ENCODE data around the gene KIF16B.

Gene KIF16B

GRCh38 chr20:16392346-16392745 is 180.9 kb downstream of the KIF16B start:
- DNase-seq (ENCODE audit: low read depth) = peak; percentile 51
- H3K4me3 ChIP-seq (ENCODE audit: low read depth, low read length) = no peak overlapping the region
- TF ChIP-seq, protein P1, sequence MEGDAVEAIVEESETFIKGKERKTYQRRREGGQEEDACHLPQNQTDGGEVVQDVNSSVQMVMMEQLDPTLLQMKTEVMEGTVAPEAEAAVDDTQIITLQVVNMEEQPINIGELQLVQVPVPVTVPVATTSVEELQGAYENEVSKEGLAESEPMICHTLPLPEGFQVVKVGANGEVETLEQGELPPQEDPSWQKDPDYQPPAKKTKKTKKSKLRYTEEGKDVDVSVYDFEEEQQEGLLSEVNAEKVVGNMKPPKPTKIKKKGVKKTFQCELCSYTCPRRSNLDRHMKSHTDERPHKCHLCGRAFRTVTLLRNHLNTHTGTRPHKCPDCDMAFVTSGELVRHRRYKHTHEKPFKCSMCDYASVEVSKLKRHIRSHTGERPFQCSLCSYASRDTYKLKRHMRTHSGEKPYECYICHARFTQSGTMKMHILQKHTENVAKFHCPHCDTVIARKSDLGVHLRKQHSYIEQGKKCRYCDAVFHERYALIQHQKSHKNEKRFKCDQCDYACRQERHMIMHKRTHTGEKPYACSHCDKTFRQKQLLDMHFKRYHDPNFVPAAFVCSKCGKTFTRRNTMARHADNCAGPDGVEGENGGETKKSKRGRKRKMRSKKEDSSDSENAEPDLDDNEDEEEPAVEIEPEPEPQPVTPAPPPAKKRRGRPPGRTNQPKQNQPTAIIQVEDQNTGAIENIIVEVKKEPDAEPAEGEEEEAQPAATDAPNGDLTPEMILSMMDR (IDR thresholded peaks at IDR 0.05; ENCODE audit: insufficient read depth, low read depth, low read length, missing control alignments) = no peak

- TF ChIP-seq, protein P1 (IDR thresholded peaks at IDR 0.05; ENCODE audit: insufficient read depth, low read depth, low read length, missing control alignments) = no peak
- DNase-seq (ENCODE audit: low read depth) = no peak
- H3K4me3 ChIP-seq (ENCODE audit: low read depth, low read length) = no peak overlapping the region
These were observed 182.3 kb downstream of the KIF16B start for GRCh38 chr20:16390991-16391390.

DNA sequence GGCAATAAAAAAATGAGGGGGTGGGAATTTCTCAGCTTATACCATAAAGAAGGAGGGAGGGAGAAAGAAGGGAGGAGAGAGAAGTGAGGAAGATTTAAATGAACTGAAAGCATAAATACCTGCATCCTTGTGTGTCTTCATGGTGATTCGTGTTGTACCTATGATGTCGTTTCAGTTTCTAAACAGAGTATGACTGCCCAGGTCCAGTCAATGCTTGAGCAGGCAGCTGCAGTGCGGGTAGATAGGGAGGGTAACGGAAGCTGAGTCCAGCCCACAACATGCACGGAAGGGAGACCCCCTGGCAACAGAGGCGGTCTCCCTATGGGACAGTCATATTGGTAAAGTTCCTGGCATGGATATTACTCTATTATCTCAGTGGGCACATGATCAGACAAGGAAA is 184.5 kb downstream of the KIF16B start:
- no peak for DNase-seq (ENCODE audit: low read depth)
- H3K4me3 ChIP-seq (ENCODE audit: low read depth, low read length) = no peak overlapping the region
- TF ChIP-seq, protein P1 (IDR thresholded peaks at IDR 0.05; ENCODE audit: insufficient read depth, low read depth, low read length, missing control alignments) = no peak

GRCh38 chr20:16387666-16388065 is 185.6 kb downstream of the KIF16B start:
- no peak overlapping the region for H3K4me3 ChIP-seq (ENCODE audit: low read depth, low read length)
- DNase-seq (ENCODE audit: low read depth) = no peak
- TF ChIP-seq, protein P1 (IDR thresholded peaks at IDR 0.05; ENCODE audit: insufficient read depth, low read depth, low read length, missing control alignments) = no peak

DNA sequence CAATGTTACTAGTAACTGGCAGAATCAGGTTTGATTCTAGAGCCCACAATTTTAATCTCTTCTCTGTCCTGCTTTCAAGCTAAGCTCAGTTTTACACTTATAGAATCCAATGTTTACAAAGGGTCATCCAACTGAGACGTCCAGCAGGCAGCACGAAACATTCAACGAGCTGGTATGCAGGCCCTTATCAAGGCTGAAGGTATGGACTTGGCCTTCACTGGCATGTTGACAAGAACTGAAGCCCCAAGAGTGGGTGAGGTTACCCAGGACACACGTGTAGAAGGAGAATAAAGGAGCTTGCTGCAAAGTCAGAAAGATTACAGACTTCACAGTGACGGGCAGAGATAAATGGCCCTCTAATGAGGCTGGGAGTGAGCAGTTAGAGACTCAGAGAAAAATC is 187.4 kb downstream of the KIF16B start:
- TF ChIP-seq, protein P1 (IDR thresholded peaks at IDR 0.05; ENCODE audit: insufficient read depth, low read depth, low read length, missing control alignments) = no peak
- no peak overlapping the region for H3K4me3 ChIP-seq (ENCODE audit: low read depth, low read length)
- no peak for DNase-seq (ENCODE audit: low read depth)

GRCh38 chr20:16385462-16385861 is 187.8 kb downstream of the KIF16B start:
- H3K4me3 ChIP-seq (ENCODE audit: low read depth, low read length) = no peak overlapping the region
- TF ChIP-seq, protein P1 (IDR thresholded peaks at IDR 0.05; ENCODE audit: insufficient read depth, low read depth, low read length, missing control alignments) = no peak
- DNase-seq (ENCODE audit: low read depth) = no peak

- no peak for DNase-seq (ENCODE audit: low read depth)
- no peak overlapping the region for H3K4me3 ChIP-seq (ENCODE audit: low read depth, low read length)
- TF ChIP-seq, protein P1 (IDR thresholded peaks at IDR 0.05; ENCODE audit: insufficient read depth, low read depth, low read length, missing control alignments) = no peak
These were observed 191.8 kb downstream of the KIF16B start for GRCh38 chr20:16381444-16381843.
